SU-DHL-6 (cell line): ENCODE results near the gene DLL1.

Source experiments
- CTCF ChIP-seq: fragments of 200-600 bp; sonication (generic); IDR thresholded peaks from one replicate; pipeline ENCODE4 v1.5.1; 2017; ENCODE audit warnings: antibody characterized with exemption, mild to moderate bottlenecking, low read length, moderate library complexity; ENCODE audit not compliant: insufficient read depth, poor library complexity, severe bottlenecking
- EZH2phosphoT487 ChIP-seq: fragments of 200-600 bp; sonication (generic), shearing (Covaris generic); conservative IDR thresholded peaks from 2 replicates; pipeline ENCODE4 v1.6.1; 2018; ENCODE audit warnings: mild to moderate bottlenecking, antibody characterized with exemption, low read length, moderate library complexity, mixed read lengths

DNA sequence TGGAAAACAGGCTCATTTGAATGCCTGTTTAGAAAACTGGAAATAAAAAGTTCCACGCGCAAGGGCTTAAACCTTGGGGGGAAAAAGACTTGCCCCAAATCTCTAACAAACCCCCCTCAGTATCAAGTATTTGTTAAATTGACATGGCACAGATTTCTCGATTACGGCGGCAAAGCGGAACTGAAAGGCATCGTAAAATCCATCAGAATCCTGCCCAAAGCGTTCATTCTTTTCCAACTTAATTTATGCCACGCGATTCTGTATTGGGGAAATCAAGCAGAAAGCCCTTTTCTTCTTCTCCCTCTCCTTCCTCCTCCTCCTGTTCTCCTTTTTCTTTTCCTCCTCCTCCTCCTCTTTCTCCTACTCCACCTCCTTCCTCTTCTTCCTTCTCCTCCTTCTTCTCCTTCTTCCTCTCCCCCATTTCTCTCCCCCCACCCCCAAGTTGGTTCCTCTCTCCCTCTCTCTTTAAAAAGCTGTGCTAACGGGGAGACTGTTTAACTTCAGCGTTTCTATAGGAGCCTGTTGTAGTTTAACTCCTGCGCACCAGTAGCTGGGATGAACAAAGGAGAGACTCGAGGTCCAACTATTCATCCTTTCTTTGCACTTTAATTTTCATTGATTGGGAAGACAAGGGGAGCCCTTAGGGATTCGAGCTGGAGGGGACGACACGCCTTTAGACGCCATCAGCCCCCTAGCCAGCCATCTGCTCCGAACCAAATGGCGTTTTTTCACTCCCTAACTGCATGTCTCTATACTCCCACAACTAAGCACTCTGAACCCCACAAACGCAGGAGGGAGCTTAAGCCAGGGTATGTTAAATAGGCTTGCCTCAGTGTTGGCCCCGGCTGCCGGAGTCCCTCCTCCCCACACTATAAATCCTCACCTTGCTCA, 2.7 kb upstream of the DLL1 start:
- TF ChIP-seq CTCF (no peak), EZH2phosphoT487 (no peak)
